Activated effector memory CD4-positive, alpha-beta T cell treated with anti-CD3 and anti-CD28 coated beads, Interleukin-2, amount 50 U/mL, for 16 hours (primary cell): Measurements from ENCODE around the gene ZNF710.

ENCODE experiments used
- DNase-seq: peaks from one replicate; pipeline ENCODE4 v3.0.0-alpha.2; 2020

Gene ZNF710

GRCh38 chr15:90042356-90042755 lies 41.2 kb downstream of the ZNF710 start:
- no peak for DNase-seq

GRCh38 chr15:90042766-90043529 lies 41.8 kb downstream of the ZNF710 start:
- peak; percentile 55 for DNase-seq

GRCh38 chr15:90043530-90044010 lies 42.4 kb downstream of the ZNF710 start:
- DNase-seq, result peak; percentile 22

GRCh38 chr15:90044191-90044590 lies 43.1 kb downstream of the ZNF710 start:
- no peak for DNase-seq

GRCh38 chr15:90044916-90045371 lies 43.8 kb downstream of the ZNF710 start:
- no peak for DNase-seq

- no peak for DNase-seq
Measured at GRCh38 chr15:90046289-90046688, 45.2 kb downstream of the ZNF710 start.

GRCh38 chr15:90046911-90047392 lies 45.8 kb downstream of the ZNF710 start:
- no peak for DNase-seq

- no peak for DNase-seq
Measured at GRCh38 chr15:90047956-90048575, 46.9 kb downstream of the ZNF710 start.

- no peak for DNase-seq
Measured at GRCh38 chr15:90049030-90049429, 47.9 kb downstream of the ZNF710 start.

- DNase-seq, result no peak
Measured at GRCh38 chr15:90049666-90050604, 48.8 kb downstream of the ZNF710 start.

- DNase-seq, result no peak
Measured at GRCh38 chr15:90051874-90052273, 50.8 kb downstream of the ZNF710 start.

GRCh38 chr15:90053685-90054466 lies 52.8 kb downstream of the ZNF710 start:
- DNase-seq, result no peak

- DNase-seq, result no peak
Measured at GRCh38 chr15:90054618-90055097, 53.5 kb downstream of the ZNF710 start.

- DNase-seq, result no peak
Measured at GRCh38 chr15:90055182-90055581, 54.1 kb downstream of the ZNF710 start.

- no peak for DNase-seq
Measured at GRCh38 chr15:90056529-90056928, 55.4 kb downstream of the ZNF710 start.

GRCh38 chr15:90058308-90058707 lies 57.2 kb downstream of the ZNF710 start:
- no peak for DNase-seq

GRCh38 chr15:90058775-90059174 lies 57.7 kb downstream of the ZNF710 start:
- no peak for DNase-seq

- DNase-seq, result peak; percentile 89
Measured at GRCh38 chr15:90059208-90059985, 58.3 kb downstream of the ZNF710 start.

GRCh38 chr15:90060797-90061196 lies 59.7 kb downstream of the ZNF710 start:
- DNase-seq, result no peak

GRCh38 chr15:90062023-90062442 lies 60.9 kb downstream of the ZNF710 start:
- peak; percentile 83 for DNase-seq

- DNase-seq, result peak; percentile 72
Measured at GRCh38 chr15:90062462-90062932, 61.4 kb downstream of the ZNF710 start.
